SK-N-SH (cell line): ENCODE measurements around the gene RFTN1.

Source experiments
- CTCF ChIP-seq: fragments of 200-600 bp; sonication (generic); IDR thresholded peaks from 2 replicates; pipeline ENCODE4 v1.6.1; 2017; ENCODE audit warnings: antibody characterized with exemption, mild to moderate bottlenecking, moderate library complexity
- EZH2phosphoT487 ChIP-seq: fragments of 200-600 bp; sonication (generic); IDR thresholded peaks from 2 replicates; pipeline ENCODE4 v1.6.1; 2017; ENCODE audit warnings: low read depth, mixed run types, mild to moderate bottlenecking, antibody characterized with exemption, moderate library complexity, borderline replicate concordance
- USF1 ChIP-seq: IDR thresholded peaks from 2 replicates; pipeline ENCODE4 v1.4.0; 2012; ENCODE audit warnings: low read depth, borderline replicate concordance

GRCh38 chr3:16332904-16333426, 180.5 kb downstream of the RFTN1 start:
- TF ChIP-seq CTCF: no peak
- TF ChIP-seq USF1: no peak
- TF ChIP-seq EZH2phosphoT487: no peak
